GM19452 (cell line): ENCODE results near the gene LCP1.
"Not testable (repeated sequence)": the region's sequence is repeated elsewhere in the genome, so short reads cannot be mapped to it uniquely, and the experiment has no call there.

Source experiments
- ATAC-seq: cut with Tn5 transposase; IDR thresholded peaks from one replicate; pipeline ENCODE4 v1.9.1; 2021; ENCODE audit not compliant: unreplicated experiment

Gene LCP1

GRCh38 chr13:46162741-46163140 lies 19.2 kb downstream of the LCP1 start:
- not testable (repeated sequence) for ATAC-seq

DNA sequence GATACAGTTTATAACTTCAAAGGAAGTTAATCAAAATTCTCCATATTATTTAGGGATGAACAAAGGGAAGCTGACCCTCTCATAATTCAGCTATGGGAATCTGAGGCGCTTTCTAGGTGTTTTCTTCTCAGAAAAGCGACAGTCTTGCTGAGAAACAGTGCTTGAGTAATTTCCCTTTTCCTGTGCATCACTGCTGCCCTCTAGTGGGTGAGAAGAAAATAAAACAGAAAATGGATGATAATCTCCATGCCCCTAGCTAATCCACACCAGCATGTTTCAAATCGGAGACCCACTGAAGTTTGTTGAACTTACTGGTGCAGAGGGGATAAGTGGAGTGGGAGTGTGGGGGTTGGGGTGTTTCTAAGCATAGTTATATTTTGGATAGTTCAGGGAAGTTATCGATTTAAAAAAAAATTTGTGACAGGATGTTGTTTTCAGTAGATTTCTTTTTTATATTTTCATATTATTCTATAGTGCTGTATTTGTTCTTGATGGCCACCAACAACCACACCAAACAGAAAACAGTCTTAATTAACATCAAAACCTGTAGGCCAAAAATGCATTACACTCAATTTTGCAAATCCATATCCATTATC lies 21.4 kb downstream of the LCP1 start:
- no peak for ATAC-seq

GRCh38 chr13:46160065-46160464 lies 21.9 kb downstream of the LCP1 start:
- ATAC-seq: no peak

GRCh38 chr13:46158983-46159382 lies 23.0 kb downstream of the LCP1 start:
- ATAC-seq: no peak

- no peak for ATAC-seq
These were observed 23.8 kb downstream of the LCP1 start for GRCh38 chr13:46158222-46158621.

GRCh38 chr13:46154136-46154801 lies 27.7 kb downstream of the LCP1 start:
- no peak for ATAC-seq

DNA sequence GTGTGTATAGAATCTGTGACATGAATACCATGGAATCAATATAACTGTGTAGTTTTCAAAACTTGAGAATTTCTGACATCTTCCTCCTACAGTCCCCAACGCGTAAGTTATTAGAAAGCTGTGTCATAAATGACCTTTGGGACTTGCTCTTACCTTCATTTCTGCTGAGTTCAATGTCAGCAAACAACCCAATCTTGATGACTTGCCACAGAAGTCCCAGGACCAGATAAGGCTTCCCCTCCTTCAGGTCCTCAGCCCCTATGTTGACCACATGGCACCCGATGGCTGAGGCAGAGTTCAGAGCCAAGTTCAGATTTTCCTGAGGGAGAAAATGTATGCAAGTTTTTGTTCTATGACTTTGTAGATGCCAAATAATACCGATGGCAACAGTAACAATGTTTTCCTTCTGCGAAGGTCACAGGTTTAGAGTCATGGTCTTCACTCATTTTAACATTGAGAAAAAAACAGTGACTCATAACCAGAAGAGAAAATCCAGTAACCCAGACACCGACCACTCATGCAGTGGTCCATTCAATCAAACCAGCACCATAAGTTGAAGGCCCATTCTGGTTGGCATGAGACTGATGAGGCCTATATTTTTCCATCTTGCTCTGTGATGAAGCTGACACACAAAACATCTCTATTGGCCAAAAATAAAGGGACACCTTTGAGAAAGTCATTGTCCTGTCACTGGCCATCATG lies 29.2 kb downstream of the LCP1 start:
- ATAC-seq: no peak

DNA sequence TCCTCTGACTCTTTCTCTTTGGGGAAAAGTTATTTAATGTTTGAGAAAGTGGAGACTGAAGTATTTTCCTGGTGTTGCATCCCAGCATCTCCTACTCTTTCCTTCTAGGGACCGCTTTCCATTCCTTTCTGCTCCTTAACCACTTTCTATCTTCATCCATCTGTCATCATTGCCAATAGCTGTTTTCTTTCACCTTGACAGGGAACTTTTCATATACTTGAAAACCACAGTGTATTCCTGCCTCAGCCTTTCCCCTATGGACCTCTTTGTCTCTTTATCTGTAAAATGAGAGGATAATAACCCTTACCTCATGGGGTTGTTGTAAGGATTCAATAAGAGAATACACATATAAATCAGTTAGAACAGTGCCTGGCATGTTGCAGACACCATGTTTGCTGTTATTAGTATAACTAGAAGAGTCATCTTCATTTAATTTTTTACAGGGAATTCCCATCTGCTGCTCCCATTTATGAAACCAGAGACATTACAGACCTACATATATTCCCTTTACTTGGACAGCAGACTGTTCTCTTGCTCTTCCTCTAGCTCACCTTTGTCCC lies 31.8 kb downstream of the LCP1 start:
- no peak for ATAC-seq

GRCh38 chr13:46149272-46150133 lies 32.5 kb downstream of the LCP1 start:
- ATAC-seq: no peak

DNA sequence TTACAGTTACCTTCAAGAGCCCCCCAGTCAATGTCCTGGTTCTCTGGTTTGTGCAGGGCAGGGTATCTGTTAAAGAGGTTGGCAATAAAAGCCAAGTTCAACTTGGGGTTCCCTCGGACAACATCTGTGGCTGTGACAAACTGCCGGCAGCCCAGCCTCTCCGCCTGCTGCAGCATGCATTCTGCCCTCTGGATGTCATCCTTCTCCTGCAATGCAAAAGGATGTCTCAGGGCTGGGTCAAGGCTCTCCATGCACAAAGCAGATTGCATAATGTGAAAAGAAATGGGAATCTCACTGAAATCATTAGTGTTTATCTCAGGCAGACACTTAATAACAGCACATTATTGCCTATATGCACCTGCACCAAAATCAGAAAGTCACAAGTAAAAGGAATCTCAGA lies 35.1 kb downstream of the LCP1 start:
- no peak for ATAC-seq

DNA sequence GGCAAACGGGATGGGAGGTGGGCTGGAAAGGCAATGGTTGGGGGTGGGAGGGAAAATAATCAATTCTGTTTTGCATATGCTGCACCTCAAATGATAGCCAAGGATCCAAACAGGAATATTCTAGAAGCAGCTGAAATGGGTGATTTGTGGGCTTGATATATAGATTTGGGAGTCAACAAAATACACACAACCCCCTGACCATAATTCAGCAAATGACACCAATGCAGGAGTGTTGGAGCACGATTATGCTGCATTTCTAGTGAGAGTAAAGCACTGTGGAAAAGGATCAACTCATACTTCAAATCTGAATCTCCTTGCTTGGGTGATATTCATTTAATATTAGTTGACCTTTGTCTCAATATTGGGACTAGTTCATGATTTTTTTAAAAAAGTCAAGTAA lies 36.0 kb downstream of the LCP1 start:
- no peak for ATAC-seq

DNA sequence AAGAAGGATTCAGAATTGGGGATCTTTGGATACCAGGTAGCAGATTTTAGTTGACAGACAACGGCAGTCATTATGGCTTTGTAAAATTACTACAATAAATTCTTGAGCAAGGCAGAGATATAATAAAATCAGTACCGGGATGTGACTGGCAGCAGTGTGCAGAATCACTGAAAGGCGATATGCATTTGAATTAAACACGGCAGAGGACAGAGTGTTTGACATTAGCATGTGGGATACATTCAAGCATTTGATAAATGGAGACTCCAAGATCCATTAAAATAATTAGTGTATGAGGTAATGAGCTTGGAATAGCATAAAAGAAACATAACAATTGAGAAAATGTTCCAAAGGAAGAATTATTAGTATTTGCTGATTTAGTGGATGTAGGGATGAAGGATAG lies 36.8 kb downstream of the LCP1 start:
- no peak for ATAC-seq

GRCh38 chr13:46143184-46143701 lies 38.7 kb downstream of the LCP1 start:
- ATAC-seq: no peak

- no peak for ATAC-seq
These were observed 39.2 kb downstream of the LCP1 start for GRCh38 chr13:46142776-46143175.

DNA sequence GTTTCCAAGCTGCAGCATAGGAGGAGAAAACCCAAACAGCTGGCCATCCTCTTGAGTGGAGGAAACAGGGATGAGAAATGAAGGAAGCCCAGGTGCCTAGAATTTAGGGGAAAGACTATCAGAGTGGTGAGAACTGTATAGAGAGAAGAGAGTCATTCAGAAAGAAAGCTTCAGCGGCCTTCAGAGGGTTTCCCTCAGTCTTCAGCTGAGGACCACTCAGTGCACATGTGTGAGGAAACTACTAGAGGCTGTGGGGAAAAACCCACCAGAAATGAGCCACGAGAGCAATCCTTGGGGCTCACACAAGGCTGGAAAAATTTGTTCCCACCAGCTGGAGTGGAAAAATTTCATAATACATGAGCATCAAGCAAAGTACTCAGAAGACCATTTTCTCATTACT lies 41.9 kb downstream of the LCP1 start:
- no peak for ATAC-seq

DNA sequence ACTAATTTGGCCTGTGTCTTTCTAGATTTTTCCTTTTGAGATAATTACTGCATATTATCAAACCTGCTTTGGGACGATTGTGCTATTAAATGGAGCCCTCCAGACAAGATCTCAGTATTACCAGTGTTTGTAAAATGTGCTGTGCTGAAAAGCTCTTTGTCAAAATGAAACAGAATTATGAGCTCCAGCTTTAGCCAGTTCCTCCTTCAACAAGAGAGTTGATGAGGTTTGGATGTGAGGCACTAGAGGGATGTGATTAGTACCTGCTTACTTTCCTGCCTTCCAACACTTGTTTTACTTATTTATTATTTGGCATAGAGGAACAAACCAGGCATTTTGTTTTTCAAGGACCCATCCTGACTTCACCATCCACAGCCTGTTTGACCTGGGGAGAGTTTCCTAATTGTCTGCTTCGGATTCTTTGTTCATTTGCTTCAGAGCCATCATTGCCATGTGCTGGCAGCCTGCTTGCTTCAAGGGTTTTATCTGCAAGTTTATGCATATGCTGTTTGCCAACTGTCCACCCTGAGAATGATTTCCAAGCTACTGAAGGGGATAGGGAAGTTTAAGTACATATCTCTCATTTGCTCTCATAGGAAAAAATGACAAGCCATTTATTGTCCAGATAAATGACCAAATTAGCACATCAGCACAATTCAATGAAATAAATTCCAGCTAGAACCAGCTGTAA lies 44.2 kb downstream of the LCP1 start:
- ATAC-seq: no peak

DNA sequence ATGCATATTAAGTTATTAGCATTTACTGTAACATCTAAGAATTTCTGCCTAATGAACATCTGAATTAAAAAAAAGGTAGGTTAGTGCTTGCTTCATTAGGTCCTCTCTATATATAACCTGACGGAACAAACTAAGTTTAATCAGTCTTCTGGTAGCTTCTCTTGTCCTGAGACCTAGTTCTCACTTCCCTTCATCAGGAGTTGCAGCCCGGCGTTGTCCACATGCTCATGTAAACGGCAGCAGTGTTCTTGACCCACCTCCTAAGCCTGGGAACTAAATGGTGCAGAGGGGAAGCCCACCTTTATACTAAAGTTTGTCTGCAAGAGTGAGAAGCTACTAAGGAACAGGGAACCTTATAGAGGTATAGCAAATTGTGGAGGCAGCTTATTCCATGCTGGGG lies 45.3 kb downstream of the LCP1 start:
- no peak for ATAC-seq

DNA sequence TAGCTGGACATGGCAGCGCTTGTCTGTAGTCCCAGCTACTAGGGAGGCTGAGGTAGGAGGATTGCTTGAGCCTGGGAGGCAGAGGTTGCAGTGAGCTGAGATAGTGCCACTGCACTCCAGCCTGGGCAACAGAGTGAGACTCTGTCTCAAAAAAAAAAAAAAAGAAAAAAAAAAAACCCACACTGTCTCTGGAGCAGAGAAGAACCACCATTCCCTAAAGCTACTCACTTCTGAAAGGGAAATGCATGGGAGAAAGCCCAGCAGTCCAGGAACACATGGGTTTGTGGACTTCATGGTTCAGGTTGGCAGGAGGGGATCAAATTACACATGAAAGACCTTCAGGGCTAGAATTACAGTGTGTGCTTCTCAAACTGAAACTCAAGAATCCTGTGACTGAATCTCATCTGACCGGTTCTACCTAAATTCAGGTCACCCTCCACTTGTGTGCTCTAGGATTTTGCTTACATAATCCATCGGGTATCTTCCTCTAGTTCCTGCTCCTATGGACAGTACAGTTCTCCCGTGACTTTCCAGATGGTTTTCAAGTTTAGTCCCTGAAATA lies 46.9 kb downstream of the LCP1 start:
- no peak for ATAC-seq

DNA sequence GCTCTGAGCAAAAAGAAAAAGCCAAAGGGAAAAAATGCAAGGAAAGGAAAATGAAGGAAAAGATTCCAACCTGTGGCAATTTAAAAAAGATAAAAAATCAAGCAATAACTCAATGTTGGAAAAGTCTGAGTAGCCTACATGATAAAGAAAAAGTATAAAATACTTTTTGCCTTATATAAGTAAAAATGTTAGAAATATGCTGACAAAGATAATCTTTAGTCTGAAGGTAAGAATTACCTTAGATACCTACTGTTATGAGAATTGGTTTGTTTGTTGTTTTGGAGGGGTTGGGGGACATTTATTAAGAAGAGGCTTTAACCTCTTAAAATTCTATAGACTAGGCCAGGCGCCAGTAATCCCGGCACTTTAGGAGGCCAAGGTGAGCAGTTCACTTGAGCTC lies 47.5 kb downstream of the LCP1 start:
- no peak for ATAC-seq

GRCh38 chr13:46132109-46132508 lies 49.9 kb downstream of the LCP1 start:
- no peak for ATAC-seq
